ENCODE data around the gene LSM2.
"Not testable (repeated sequence)": the region's sequence is repeated elsewhere in the genome, so short reads cannot be mapped to it uniquely, and the experiment has no call there.

The LSM2 gene

DNA sequence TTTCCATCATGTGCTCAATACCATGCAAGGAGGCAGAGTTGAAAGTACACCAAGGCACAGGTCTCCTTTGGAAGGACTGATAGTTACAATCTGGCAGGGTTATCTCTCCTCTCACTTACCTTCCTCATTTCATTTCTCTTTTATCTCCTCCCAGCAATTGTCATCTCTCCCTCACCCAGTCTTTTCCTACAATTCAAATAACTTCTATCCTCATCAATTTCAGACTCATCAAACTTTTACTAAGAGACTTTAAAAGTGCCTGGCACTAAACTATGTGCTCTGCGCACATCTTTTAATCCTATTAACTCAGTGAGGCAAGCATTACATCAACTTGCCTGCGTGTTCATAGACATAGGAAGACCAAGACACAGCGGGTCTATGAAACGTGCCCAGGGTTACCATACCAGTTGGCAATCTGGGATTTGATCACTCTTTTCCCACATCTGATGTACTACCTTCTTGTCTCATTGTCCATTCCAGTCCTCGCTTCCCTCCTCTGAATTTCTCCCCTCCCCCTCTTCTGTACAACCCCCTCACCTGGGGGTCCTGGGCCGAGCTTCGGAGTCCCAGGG, 12.4 kb downstream of the LSM2 start:
- H3K9me3 ChIP-seq = no peaks in the 10 kb centered on the region
- no peaks in the 10 kb centered on the region for H3K27me3 ChIP-seq
- H3K4me1 ChIP-seq (ENCODE audit: control insufficient read depth in 1 of 2, insufficient read depth in 1 of 2, low read depth in 1 of 2, low read length in 1 of 2) = peaks cover 30 to 31% of the 10 kb centered on the region in 2 experiments
- no peaks in the 10 kb centered on the region for H3K36me3 ChIP-seq
- TF ChIP-seq, protein P1, sequence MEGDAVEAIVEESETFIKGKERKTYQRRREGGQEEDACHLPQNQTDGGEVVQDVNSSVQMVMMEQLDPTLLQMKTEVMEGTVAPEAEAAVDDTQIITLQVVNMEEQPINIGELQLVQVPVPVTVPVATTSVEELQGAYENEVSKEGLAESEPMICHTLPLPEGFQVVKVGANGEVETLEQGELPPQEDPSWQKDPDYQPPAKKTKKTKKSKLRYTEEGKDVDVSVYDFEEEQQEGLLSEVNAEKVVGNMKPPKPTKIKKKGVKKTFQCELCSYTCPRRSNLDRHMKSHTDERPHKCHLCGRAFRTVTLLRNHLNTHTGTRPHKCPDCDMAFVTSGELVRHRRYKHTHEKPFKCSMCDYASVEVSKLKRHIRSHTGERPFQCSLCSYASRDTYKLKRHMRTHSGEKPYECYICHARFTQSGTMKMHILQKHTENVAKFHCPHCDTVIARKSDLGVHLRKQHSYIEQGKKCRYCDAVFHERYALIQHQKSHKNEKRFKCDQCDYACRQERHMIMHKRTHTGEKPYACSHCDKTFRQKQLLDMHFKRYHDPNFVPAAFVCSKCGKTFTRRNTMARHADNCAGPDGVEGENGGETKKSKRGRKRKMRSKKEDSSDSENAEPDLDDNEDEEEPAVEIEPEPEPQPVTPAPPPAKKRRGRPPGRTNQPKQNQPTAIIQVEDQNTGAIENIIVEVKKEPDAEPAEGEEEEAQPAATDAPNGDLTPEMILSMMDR (IDR thresholded peaks at IDR 0.05) = no peak
- no peak overlapping the region for H3K27ac ChIP-seq
- peak overlapping the region in 1 of 2 experiments; percentile 90 for H3K4me3 ChIP-seq (ENCODE audit: low read depth in 1 of 2, low read length in 1 of 2)

DNA sequence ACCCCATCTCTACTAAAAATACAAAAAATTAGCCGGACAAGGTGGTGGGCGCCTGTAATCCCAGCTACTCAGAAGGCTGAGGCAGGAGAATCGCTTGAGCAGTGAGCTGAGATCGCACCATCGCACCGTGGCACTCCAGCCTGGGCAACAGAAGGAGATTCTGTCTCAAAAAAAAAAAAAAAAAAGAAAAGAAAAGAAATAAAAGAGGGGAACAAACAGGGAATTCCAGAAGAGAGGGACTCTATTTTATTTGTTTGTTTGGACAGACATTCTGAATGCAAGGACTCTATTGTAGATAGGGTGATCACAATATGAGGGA, 12.9 kb downstream of the LSM2 start:
- peaks cover 30 to 31% of the 10 kb centered on the region in 2 experiments for H3K4me1 ChIP-seq (ENCODE audit: control insufficient read depth in 1 of 2, insufficient read depth in 1 of 2, low read depth in 1 of 2, low read length in 1 of 2)
- not testable (repeated sequence) for H3K9me3 ChIP-seq; H3K4me3 ChIP-seq (ENCODE audit: low read depth in 1 of 2, low read length in 1 of 2); H3K27me3 ChIP-seq; H3K27ac ChIP-seq; H3K36me3 ChIP-seq

DNA sequence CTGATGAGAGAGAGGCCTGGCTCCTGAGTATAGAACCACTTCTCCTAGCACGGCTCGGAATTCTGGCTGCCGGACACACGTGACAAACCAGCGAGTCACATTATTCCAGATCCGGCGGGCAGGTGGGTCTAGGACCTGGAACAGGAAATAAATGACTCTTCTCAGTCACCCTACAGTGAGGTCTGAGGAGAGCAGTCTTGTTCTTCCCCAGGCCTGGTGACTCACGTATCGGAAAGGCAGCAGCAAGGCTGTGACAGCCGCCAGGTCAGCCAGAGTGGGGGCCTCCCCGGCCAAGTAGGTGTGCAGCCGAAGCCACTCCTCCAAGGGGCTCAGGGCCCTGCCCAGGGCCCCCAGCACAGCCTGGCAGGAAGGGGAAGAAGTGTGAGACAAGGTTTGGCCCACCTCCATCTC, 14.0 kb downstream of the LSM2 start:
- H3K27me3 ChIP-seq = no peaks in the 10 kb centered on the region
- TF ChIP-seq, protein P1 (IDR thresholded peaks at IDR 0.05) = no peak
- no peak overlapping the region for H3K4me3 ChIP-seq (ENCODE audit: low read depth in 1 of 2, low read length in 1 of 2)
- H3K36me3 ChIP-seq = no peaks in the 10 kb centered on the region
- no peaks in the 10 kb centered on the region for H3K9me3 ChIP-seq
- no peak overlapping the region for H3K27ac ChIP-seq
- H3K4me1 ChIP-seq (ENCODE audit: control insufficient read depth in 1 of 2, insufficient read depth in 1 of 2, low read depth in 1 of 2, low read length in 1 of 2) = peaks cover 26 to 29% of the 10 kb centered on the region in 2 experiments

DNA sequence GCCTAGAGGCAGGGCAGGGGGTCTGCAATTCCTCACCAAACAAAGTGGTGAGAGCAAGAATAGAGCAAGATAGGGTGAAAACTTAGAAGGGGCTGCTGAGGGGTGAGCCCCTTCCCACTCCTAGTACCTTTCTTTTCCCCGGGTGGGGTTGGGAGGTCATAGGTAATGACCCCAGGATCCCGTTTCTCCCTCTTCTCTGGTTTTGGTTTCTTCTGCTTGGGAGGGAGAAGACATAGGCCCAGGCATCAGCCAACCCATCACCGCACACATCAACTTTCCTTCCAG, 14.7 kb downstream of the LSM2 start:
- Histone ChIP-seq H3K27ac (no peak overlapping the region), H3K27me3 (no peaks in the 10 kb centered on the region), H3K9me3 (no peaks in the 10 kb centered on the region), H3K4me3 (ENCODE audit: low read depth in 1 of 2, low read length in 1 of 2) (no peak overlapping the region), H3K4me1 (ENCODE audit: control insufficient read depth in 1 of 2, insufficient read depth in 1 of 2, low read depth in 1 of 2, low read length in 1 of 2) (peaks cover 18 to 22% of the 10 kb centered on the region in 2 experiments), H3K36me3 (no peaks in the 10 kb centered on the region)
- TF ChIP-seq, protein P1 (IDR thresholded peaks at IDR 0.05) = no peak

DNA sequence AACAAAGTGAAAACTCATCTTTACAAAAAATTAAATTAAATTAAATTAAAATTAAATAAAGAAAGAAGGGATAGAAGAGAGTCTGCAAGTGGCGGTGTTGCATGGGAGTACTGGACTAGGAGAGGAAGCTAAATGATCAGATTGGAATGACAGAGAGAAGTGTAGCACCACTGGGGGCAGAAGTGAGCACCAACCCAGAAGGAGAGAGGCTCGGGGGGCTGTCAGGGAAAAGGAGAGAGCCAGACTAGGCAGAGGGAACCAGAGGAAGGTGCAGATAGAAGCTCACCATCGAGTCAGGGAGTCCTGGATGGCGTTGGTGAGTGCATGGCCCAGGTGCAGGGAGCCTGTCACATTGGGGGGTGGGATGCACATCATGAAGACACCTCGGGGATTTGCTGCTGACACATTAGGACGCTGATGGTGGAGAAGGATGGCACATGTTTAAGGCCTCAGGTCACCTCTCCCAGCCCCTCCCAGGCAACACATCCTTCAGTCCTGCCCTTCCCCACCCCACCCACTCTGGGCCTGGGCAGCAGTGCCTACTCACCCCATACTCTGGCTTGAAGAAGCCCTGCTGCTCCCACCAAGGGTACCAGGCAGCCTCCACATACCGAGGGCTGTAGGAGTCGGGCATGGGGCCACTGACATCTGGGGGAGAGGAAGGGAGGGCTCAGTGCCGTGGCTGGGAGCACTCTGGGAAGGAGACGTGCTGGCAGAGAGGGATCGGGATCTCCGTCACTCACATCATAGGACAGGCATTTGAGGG, 15.3 kb downstream of the LSM2 start:
- Histone ChIP-seq H3K27ac (no peak overlapping the region), H3K9me3 (no peaks in the 10 kb centered on the region), H3K4me1 (ENCODE audit: control insufficient read depth in 1 of 2, insufficient read depth in 1 of 2, low read depth in 1 of 2, low read length in 1 of 2) (peaks cover 16 to 19% of the 10 kb centered on the region in 2 experiments), H3K27me3 (no peaks in the 10 kb centered on the region), H3K36me3 (no peaks in the 10 kb centered on the region), H3K4me3 (ENCODE audit: low read depth in 1 of 2, low read length in 1 of 2) (no peak overlapping the region)
- TF ChIP-seq, protein P1 (IDR thresholded peaks at IDR 0.05) = no peak

DNA sequence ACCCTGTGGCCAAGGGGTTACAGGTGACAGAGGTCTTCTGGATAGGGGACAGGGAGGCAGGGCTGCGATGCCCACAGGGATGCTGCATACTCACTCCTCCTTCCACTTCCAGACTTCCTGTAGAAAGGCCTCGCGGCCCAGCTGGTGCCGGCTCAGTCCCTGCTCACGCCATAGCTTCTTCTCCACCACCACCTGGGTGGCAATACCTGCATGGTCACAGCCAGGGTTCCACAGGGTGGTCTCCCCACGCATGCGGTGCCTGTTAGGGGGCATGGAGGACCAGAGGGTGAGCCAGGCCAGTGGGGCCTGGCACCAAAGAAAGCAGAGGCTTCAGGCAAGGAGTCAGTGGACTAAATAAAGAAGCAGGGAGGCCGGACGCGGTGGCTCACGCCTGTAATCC, 21.3 kb downstream of the LSM2 start:
- Histone ChIP-seq H3K36me3 (peaks cover 12% of the 10 kb centered on the region), H3K4me3 (ENCODE audit: low read depth in 1 of 2, low read length in 1 of 2) (no peak overlapping the region), H3K27ac (no peak overlapping the region), H3K27me3 (no peaks in the 10 kb centered on the region), H3K4me1 (ENCODE audit: control insufficient read depth in 1 of 2, insufficient read depth in 1 of 2, low read depth in 1 of 2, low read length in 1 of 2) (no peaks in the 10 kb centered on the region), H3K9me3 (no peaks in the 10 kb centered on the region)
- TF ChIP-seq, protein P1 (IDR thresholded peaks at IDR 0.05) = no peak

All from neutrophil (primary cell).